ENCODE data around the gene LIN9. TPM values are rescaled to one million over a fixed set of nuclear protein-coding genes. Genes with fewer than 3 reads are reported as not detected.

LIN9 gene
- total and polyA plus RNA-seq, 2 donors (not counting 3 experiments of a cell fraction or from before 2014, with no cell fraction given): 2.5 to 7.6 TPM

GRCh38 chr1:226187019-226187322 is 122.0 kb downstream of the LIN9 start:
- H3K4me2 ChIP-seq (ENCODE audit: insufficient read depth, low read length): peak overlapping the region; percentile 67
- H2AFZ ChIP-seq (ENCODE audit: low read depth, low read length): peak overlapping the region; percentile 95
- H3K27ac ChIP-seq (ENCODE audit: insufficient read depth, low read depth, low read length): peak overlapping the region; percentile 66
- ChIA-PET POLR2A (no interaction called here), CTCF (interaction anchor here (1.0 kb wide), 1 partner anchor 10 kb away, joined by 5 read pairs; no protein-coding TSS in a partner anchor)
- H3K4me1 ChIP-seq (ENCODE audit: control insufficient read depth, extremely low read depth, insufficient read depth, low read length): peaks cover 12% of the 10 kb centered on the region
- H3K4me3 ChIP-seq (replicated peaks in 1 of 3; ENCODE audit: insufficient read depth in 1 of 3, low read depth in 1 of 3, low read length in 3 of 3): peak overlapping the region; percentile 68 to 93 (median 70)
- no peaks in the 10 kb centered on the region for H3K9me1 ChIP-seq (replicated peaks; ENCODE audit: control insufficient read depth, extremely low read depth, insufficient read depth, low read length)
- dilution Hi-C loops (cut with MboI; ENCODE audit: extremely low pct_ligation_motif_present, low sequenced_read_pairs) (no loop called here), intact Hi-C loops (cut with micrococcal nuclease) (loop anchor here (5.0 kb wide), 2 partner anchors 125 to 190 kb away; partner anchors contain the start of genes H3-3A and SDE2)
- H4K20me1 ChIP-seq (replicated peaks; ENCODE audit: control insufficient read depth, extremely low read depth, insufficient read depth, low read length): no peaks in the 10 kb centered on the region
- TF ChIP-seq GATA2 (IDR thresholded peaks at IDR 0.05; ENCODE audit: insufficient read depth, insufficient read length, low read depth, low read length) (no peak), EZH2 (IDR thresholded peaks at IDR 0.05; ENCODE audit: borderline replicate concordance, low read depth, low read length, severe bottlenecking) (no peak), JUN (IDR thresholded peaks at IDR 0.05; ENCODE audit: borderline replicate concordance, insufficient read depth, insufficient read length, low read depth) (no peak), CTCF (IDR thresholded peaks at IDR 0.05; ENCODE audit: extremely low read depth in 1 of 2, insufficient read depth in 1 of 2, low read depth in 1 of 2, low read length in 2 of 2) (no peak), MYC (IDR thresholded peaks at IDR 0.05; ENCODE audit: low read depth, low read length) (no peak), FOS (IDR thresholded peaks at IDR 0.05; ENCODE audit: borderline replicate concordance, insufficient read depth, low read length) (no peak), POLR2AphosphoS5 (IDR thresholded peaks at IDR 0.05; ENCODE audit: insufficient read depth, low read depth, low read length) (no peak), POLR2A (IDR thresholded peaks at IDR 0.05; ENCODE audit: low read depth, low read length) (no peak)
- TF ChIP-seq, protein P1, sequence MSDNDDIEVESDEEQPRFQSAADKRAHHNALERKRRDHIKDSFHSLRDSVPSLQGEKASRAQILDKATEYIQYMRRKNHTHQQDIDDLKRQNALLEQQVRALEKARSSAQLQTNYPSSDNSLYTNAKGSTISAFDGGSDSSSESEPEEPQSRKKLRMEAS (IDR thresholded peaks at IDR 0.05; ENCODE audit: insufficient read depth, insufficient read length): no peak
- TSS peak; percentile 89 for BruUV-seq (replicated peaks)
- DNase-seq (ENCODE audit: low read depth, low spot score) (no peak), FAIRE-seq (peak; percentile 4)
- no peaks in the 10 kb centered on the region for H3K27me3 ChIP-seq (ENCODE audit: control insufficient read depth in 2 of 2, insufficient read depth in 2 of 2, low read length in 2 of 2)
- H3K9ac ChIP-seq (replicated peaks; ENCODE audit: extremely low read depth, insufficient read depth, low read length): peak overlapping the region; percentile 53
- H3K36me3 ChIP-seq (ENCODE audit: control insufficient read depth in 2 of 2, extremely low read depth in 1 of 2, insufficient read depth in 2 of 2, low read length in 2 of 2): peaks cover 0 to 1% of the 10 kb centered on the region in 2 experiments
- peaks cover 40% of the 10 kb centered on the region for H3K79me2 ChIP-seq (ENCODE audit: control insufficient read depth, insufficient read depth, low read length)
- no peaks in the 10 kb centered on the region for H3K9me3 ChIP-seq (replicated peaks; ENCODE audit: control insufficient read depth, insufficient read depth, low read length)

Measured in endothelial cell of umbilical vein (primary cell).